ENCODE measurements around the gene LRRN3. TPM values are rescaled to one million over a fixed set of nuclear protein-coding genes. Genes with fewer than 3 reads are reported as not detected.

LRRN3 gene
- total RNA-seq, 4 donors from 2014 or later = 0.23 to 1.6 (median 0.40) TPM; not detected in 1

DNA sequence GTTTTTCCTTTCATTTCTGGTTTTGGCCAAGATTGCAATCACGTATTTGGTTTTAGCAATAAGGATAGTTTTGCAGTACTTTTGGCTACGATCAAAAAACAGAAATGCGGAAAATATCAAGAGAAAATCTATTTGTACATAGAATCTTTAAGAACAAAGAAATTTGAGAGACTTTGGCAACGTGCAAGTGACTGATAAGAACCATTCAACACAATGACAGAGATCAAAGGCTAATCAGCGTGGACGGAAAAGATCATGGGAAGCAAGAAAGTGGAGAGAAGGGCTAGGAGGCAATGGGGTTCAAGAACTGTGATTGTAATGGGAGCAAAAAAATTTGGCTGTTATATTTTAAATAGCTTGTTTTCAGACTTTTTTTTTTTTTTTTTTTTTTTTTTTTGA, 16.2 kb upstream of the LRRN3 start:
- Histone ChIP-seq H3K27ac (no peak overlapping the region), H3K4me3 (no peak overlapping the region), H3K27me3 (no peaks in the 10 kb centered on the region), H3K36me3 (no peaks in the 10 kb centered on the region), H3K9me3 (no peaks in the 10 kb centered on the region), H3K4me1 (peaks cover 0 to 7% (median 0%) of the 10 kb centered on the region in 3 donors)
- WGBS, 2 donors (ENCODE audit: low coverage in 1 of 2) = 73 to 80% methylated on average over 3 to 6 of the region's 6 CpGs
- TF ChIP-seq POLR2A (IDR thresholded peaks at IDR 0.05) (no peak), EP300 (IDR thresholded peaks at IDR 0.05) (no peak), POLR2AphosphoS5 (IDR thresholded peaks at IDR 0.05) (no peak)
- TF ChIP-seq, protein P1, sequence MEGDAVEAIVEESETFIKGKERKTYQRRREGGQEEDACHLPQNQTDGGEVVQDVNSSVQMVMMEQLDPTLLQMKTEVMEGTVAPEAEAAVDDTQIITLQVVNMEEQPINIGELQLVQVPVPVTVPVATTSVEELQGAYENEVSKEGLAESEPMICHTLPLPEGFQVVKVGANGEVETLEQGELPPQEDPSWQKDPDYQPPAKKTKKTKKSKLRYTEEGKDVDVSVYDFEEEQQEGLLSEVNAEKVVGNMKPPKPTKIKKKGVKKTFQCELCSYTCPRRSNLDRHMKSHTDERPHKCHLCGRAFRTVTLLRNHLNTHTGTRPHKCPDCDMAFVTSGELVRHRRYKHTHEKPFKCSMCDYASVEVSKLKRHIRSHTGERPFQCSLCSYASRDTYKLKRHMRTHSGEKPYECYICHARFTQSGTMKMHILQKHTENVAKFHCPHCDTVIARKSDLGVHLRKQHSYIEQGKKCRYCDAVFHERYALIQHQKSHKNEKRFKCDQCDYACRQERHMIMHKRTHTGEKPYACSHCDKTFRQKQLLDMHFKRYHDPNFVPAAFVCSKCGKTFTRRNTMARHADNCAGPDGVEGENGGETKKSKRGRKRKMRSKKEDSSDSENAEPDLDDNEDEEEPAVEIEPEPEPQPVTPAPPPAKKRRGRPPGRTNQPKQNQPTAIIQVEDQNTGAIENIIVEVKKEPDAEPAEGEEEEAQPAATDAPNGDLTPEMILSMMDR (IDR thresholded peaks at IDR 0.05) = no peak
- no peak for ATAC-seq

DNA sequence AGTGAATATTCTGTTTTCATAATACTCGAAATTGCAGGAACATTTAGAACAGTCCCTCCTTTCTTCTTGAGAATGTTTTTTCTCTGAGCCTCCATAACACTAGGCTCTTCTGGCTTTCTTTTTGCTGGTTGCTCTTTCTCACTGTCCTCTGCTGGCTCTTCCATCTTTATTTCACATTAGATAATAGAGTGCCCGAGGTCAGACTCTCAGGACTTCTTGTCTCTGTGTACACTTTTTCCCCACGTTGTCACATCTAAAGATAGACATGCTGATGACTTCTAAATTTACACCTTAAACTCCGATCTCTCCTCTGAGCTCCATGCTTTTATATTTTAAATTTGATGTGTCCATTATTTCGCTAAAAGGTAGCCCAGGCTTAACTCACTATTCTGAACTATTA, 15.4 kb upstream of the LRRN3 start:
- Histone ChIP-seq H3K27me3 (no peaks in the 10 kb centered on the region), H3K4me1 (peaks cover 0 to under 1% (median 0%) of the 10 kb centered on the region in 3 donors), H3K27ac (no peak overlapping the region), H3K36me3 (no peaks in the 10 kb centered on the region), H3K9me3 (no peaks in the 10 kb centered on the region), H3K4me3 (no peak overlapping the region)
- 85 to 87% methylated on average over 5 of the region's 5 CpGs for WGBS, 2 donors (ENCODE audit: low coverage in 1 of 2)
- TF ChIP-seq EP300 (IDR thresholded peaks at IDR 0.05) (no peak), POLR2AphosphoS5 (IDR thresholded peaks at IDR 0.05) (no peak), POLR2A (IDR thresholded peaks at IDR 0.05) (no peak)
- TF ChIP-seq, protein P1 (IDR thresholded peaks at IDR 0.05) = no peak
- ATAC-seq = no peak

DNA sequence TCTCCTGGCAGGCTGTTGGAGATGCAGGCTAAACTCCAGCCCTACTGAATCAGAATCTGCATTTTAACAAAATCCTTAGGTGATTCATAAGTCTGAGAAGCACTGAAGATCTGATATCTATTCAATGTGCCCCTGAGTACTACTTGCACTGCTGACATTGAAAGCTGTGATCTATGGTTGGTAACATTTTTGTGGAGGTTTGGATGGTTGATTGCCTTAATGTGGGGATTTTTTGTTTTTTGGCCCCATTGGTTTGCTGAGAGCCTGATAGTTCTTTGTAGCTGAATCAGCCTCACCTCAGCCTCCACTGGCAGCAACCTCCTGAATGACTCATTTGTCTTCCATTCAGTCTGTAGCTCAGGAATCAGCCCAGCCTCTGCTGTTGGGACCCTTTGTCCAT, 14.7 kb upstream of the LRRN3 start:
- Histone ChIP-seq H3K4me3 (no peak overlapping the region), H3K36me3 (no peaks in the 10 kb centered on the region), H3K4me1 (no peaks in the 10 kb centered on the region), H3K27me3 (no peaks in the 10 kb centered on the region), H3K27ac (no peak overlapping the region), H3K9me3 (no peaks in the 10 kb centered on the region)
- no peak for ATAC-seq
- TF ChIP-seq, protein P1 (IDR thresholded peaks at IDR 0.05) = no peak
- TF ChIP-seq POLR2AphosphoS5 (IDR thresholded peaks at IDR 0.05) (no peak), POLR2A (IDR thresholded peaks at IDR 0.05) (no peak), EP300 (IDR thresholded peaks at IDR 0.05) (no peak)

DNA sequence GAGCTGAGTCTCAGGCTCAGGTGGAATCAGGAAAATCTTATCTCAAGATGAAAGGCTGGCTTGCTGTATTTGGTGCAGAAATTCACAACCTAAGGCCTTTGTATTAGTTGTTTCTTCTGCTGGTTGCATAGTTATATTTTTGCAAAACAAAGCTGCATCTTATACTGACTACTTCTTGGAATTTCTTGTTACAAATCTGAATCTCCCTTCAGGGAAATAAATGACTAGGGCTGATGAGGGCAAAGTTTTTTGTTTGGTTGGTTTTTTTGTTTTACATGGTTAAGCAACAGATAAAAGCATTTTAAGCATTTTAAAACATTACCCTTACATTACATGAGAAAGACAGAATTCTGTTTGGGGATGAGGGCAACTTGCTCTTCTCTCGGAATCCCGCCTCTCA, 13.9 kb upstream of the LRRN3 start:
- Histone ChIP-seq H3K4me3 (no peak overlapping the region), H3K4me1 (no peaks in the 10 kb centered on the region), H3K9me3 (no peaks in the 10 kb centered on the region), H3K27me3 (no peaks in the 10 kb centered on the region), H3K36me3 (no peaks in the 10 kb centered on the region), H3K27ac (no peak overlapping the region)
- ATAC-seq = no peak
- TF ChIP-seq POLR2AphosphoS5 (IDR thresholded peaks at IDR 0.05) = no peak
- no peak for TF ChIP-seq POLR2A (IDR thresholded peaks at IDR 0.05)
- TF ChIP-seq, protein P1 (IDR thresholded peaks at IDR 0.05) = no peak
- TF ChIP-seq EP300 (IDR thresholded peaks at IDR 0.05) = no peak
- WGBS, 2 donors (ENCODE audit: low coverage in 1 of 2) = 98 to 100% methylated on average over 2 of the region's 2 CpGs

DNA sequence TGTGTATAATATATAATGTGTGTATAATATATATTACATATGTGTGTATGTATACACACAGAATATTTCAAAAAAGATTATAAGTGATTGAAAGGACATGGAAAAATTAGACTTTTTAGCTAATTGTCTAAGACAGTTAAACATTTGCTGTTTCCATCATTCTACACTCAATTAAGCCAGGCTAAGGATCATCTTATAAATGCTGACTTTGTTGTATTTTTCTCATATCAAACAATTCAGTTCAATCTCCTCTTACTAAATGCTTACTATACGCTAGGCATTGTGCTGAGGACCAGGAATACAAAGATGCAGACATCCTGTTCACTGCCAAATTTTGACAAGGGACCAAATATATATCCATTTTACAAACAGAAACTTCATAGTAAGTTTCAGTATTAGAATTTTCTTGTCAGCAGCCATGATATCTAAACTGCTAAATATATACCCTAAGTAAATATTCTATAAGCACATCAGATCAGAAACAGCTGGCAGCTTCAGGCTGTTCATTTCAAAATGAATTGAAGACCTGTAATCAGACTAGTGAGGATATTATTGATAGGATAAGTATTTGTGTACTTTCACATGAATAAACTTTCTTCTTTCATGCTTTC, 10.3 kb upstream of the LRRN3 start:
- no peak for ATAC-seq
- TF ChIP-seq POLR2A (IDR thresholded peaks at IDR 0.05) (no peak), EP300 (IDR thresholded peaks at IDR 0.05) (no peak), POLR2AphosphoS5 (IDR thresholded peaks at IDR 0.05) (no peak)
- TF ChIP-seq, protein P1 (IDR thresholded peaks at IDR 0.05) = no peak
- Histone ChIP-seq H3K9me3 (no peaks in the 10 kb centered on the region), H3K36me3 (no peaks in the 10 kb centered on the region), H3K4me1 (no peaks in the 10 kb centered on the region), H3K27me3 (no peaks in the 10 kb centered on the region), H3K4me3 (no peak overlapping the region), H3K27ac (no peak overlapping the region)
- WGBS, 2 donors (ENCODE audit: low coverage in 1 of 2) = 88 to 100% methylated on average over 1 of the region's 1 CpG
